Kasumi-1 (cell line): ENCODE data around the gene TAS2R41.
"Not testable (repeated sequence)": the region's sequence is repeated elsewhere in the genome, so short reads cannot be mapped to it uniquely, and the experiment has no call there.

ENCODE experiments used
- DNase-seq, 2 experiments: peaks; one replicate each; lab custom pipeline; 2025; lab: John Stamatoyannopoulos, UW

The TAS2R41 gene

DNA sequence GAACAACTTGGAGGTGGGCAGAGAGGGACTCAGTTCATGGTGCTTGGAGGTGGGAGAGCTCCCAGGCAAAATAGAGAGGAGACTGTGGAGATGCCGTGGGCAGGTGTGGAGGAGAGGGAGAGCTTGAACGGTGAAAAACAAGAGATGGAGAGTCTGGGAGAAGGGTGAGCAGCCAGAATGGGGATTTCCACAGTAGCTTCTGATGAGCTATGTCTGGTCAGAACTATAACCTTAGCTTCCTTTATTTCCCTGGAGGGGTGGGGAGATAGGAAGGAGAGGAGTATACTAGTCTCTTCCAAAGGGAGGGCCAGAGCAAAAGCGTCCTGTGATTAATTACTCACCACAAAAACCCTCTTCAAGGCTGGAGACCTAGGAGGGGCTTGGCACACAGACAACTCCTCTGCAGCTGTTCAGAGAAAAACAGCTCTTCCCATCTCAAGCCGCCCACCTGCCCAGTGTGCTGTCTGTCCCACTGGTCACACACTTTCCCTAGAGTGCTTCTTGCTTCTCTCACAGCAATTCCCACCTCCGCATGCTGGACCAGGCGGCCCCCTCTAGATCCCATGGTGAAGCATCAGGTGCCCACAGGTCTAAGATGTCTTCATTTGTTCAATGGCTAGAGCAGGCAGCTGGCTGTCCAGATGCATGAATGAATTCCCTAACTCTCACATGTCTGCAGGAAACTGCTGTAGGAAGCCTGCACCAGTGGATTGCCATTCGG lies 41.9 kb downstream of the TAS2R41 start:
- no peak for DNase-seq

DNA sequence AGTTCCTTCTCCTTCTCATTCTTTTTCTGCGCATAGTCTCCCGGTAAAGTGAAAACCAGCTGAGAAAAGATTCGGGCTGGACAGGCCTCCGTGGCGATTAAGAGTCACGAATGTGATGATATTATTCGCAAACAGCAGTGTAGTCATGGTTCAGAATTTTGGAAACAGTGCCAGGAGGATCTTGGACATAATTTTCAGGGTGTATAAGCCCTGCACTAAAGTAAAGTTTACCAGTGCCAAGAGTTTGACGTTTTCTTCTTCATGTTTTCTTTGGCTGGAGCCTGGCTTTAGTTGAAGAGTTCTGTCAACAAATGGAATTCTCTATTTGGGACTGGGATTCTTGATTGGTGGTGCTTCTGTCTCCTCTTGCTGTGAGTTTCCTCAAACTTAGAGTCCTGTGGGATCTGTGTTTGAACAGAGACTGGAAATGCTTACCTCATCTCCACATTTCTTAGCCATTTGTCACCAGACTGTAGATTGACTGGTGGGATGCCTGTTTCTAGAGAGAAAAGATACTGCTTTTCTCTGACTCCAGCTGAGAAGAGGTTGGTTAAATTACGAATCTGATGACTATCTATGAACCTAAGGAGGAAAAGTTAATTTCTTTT lies 44.7 kb downstream of the TAS2R41 start:
- DNase-seq: not testable (repeated sequence)
